NOMO-1 (cell line): Measurements from ENCODE around the gene SH3BP5L.
"Not testable (repeated sequence)": the region's sequence is repeated elsewhere in the genome, so short reads cannot be mapped to it uniquely, and the experiment has no call there.

Source experiments
- DNase-seq, 2 experiments: peaks; one replicate each; lab custom pipeline; 2025; ENCODE audit not compliant: unreplicated experiment in 2 of 2; lab: John Stamatoyannopoulos, UW

SH3BP5L gene

DNA sequence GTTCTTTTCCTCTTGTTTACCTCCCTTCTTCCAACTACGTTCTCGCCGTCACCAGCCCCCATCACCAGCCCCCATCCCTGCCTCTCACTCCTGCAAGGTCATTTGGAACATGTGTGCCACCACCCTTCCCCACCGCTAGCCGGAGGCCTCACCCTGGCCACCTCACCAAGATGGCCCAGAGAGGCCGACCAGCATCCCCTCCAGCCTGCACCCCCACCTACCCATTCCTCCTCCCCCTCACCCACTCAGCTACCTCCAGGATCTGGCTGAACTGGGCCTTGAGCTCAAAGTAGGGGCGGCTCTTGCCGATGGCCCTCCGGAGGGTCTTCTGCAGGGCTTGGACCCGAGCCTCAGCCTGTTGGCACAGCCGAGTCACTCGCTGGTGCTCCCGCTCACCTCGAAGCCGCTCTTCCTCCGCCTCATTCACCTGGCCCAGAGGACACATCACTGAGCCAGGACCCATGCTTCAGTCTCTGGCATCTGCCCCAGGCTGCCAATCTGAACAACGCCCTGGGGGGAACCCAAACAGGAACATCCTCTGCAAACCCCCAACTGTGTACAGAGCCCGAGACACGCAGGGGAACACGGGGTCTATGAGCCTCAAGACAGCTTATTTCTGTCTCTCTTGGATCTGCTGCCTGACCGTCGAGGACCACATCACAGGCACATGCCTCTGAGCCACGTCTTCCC is 12.8 kb downstream of the SH3BP5L start:
- DNase-seq = no peak

GRCh38 chr1:248811514-248812490 is 13.9 kb downstream of the SH3BP5L start:
- no peak for DNase-seq

DNA sequence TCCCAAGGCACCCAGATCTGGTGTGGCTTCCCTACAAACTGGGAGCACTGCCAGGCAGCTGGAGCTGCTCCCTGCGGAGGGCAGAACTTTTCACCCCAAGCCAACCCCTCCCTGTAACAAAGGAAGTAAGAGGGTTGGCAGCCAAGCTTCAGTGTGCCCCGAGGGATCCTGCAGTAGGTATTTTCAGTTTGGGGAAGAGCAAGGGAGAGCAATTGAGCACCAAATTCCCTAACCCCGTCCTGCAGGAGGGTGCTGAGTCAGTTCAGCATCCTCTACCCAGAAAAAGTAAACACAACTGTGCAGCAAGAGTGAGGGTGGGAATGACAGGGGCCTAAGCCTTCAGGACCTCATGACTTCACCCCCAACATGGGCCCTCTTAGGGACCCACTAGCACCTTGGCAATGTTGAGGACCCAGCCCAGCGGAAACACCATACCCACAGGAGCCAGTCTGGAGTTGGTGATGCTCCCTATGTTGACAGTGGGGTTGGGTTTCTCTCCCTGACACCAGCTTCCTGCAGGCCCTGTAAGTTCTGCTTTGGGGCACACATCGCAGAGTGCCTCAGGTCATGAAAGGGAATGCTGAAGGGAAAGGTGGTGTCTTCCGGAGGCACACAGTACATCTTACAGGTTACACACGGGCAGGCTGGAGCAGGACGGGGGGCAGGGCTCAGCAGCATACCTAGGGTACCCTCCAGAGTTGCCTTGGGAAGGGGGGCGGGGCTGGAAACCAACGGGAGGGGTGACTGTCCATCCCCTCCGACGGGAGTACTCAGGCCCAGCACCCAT is 14.8 kb downstream of the SH3BP5L start:
- no peak for DNase-seq

DNA sequence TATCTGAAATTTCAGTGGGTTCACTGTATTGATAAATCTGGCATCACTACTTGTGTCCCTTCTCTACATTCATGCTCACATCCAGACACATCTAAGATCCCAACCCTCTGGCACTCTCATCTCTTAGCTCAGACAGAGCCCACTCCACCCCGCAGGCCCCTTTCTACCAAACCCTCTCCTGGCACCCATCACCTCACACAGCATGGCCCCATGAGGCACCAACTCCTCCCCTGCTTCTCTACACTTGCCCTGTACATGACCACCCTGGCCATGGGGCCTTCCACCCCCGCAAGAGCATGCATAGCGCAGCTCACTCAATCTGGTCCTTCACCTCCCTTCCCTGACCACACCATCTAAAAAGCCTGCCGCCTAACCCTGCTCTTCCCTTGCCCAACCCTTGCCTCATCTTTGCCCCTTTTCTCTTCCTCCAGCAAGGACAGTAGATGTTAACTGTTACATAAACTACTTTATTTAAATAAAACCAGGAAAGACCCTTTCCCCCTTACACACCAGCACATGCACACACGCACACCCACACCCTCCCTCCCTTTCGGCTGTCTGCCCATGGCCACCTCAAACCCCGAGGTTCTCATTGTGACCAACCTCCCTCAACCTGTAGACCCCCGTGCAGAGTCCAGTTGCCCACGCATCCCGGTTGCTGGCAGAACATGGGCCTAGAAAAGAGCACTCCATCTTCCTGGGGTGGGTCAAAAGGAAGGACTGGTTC is 15.6 kb downstream of the SH3BP5L start:
- no peak for DNase-seq

- DNase-seq = no peak
Observed at GRCh38 chr1:248808876-248809275, 16.8 kb downstream of the SH3BP5L start.

DNA sequence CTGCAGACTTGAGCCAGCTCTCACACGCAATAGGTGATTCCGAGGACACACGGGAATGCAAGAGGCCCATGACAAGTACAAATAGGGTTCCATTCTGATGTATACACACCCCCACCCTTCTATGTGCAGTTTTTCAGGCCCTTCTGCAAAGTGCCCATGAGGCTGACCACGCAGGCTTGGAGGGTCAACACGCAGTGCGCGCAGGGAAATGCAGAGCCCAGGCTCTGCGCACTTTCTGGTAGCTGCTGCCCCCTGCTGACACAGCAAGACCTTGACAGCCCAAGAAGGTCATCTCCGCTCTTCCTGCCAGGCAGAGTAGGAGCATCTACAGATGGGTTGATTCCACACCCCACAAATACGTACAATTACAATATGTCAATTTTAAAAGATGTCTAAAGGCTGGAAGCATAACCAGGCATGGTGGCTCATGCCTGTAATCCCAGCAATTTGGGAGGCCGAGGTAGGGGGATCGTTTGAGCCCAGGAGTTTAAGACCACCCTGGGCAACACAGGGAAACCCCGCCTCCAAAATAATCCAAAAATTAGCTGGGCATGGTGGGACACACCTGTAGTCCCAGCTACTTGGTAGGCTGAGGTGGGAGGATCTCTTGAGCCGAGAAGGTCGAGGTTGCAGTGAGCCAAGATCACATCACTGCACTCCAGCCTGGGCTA is 18.5 kb downstream of the SH3BP5L start:
- DNase-seq = peak; percentile 65 to 73

DNA sequence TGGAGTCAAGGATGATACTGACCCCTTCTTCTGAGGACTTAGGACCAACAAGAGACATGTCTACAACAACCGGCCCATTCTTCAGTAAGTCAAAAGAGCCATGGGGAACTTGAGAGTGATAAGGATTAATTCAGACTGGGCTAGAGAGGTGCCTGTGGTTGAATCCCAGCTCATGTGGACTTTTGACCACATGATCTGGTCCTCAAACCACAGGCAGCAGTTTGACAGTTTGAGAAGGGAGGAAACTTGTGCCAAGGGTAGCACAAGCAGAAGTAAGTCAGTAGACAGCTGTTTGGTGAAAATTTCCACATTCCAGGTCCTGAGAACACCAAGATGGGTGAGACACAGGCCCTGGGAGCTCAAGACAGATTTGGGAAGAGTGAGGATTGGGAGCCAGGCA is 19.8 kb downstream of the SH3BP5L start:
- DNase-seq = peak; percentile 87 to 94

DNA sequence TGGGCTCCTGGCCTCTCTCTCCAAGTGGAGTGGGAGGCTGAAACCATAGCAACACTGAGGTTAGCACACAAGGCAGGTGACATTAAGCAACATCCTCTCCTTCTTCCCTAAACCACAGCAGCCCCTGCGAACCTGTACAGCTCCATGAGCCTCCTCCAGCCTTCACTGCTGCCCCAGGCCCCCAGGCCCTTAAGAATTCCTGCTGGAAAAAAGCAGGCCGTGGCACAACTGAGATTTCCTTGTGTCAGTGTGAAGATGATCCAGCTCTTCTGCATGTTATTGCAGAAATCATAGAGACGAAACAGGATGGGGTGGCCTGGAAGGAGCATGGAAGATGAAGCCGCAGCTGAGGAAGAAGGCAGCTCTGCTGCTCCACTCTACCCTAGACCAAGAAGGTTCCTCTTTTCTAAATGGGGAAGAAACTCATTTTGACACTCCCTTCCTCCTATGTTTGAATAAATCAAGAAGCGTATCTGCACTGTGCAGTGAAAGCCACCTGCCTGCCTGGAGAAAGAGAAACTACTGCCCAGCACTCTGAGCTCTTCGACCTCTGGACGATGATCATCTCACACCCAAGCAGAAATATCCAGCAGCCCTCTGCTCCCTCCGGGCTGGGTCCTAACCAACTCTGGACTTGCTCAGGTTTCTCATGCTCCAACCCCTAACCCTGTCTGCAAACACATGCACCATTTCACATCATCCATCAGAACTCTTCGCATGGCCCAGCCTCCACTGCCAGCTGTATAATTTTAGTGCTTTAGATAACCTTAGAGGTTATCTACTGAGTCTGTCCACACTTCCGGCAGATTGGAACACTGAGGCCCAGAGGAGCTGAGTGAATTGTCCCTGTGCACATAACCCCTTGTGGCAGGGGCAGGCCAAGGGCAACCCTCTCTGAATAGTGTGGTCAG is 20.7 kb downstream of the SH3BP5L start:
- peak; percentile 81 to 98 for DNase-seq

- not testable (repeated sequence) for DNase-seq
Observed at GRCh38 chr1:248803501-248803900, 22.2 kb downstream of the SH3BP5L start.

- DNase-seq = no peak
Observed at GRCh38 chr1:248802454-248802853, 23.3 kb downstream of the SH3BP5L start.

- no peak for DNase-seq
Observed at GRCh38 chr1:248800459-248800858, 25.3 kb downstream of the SH3BP5L start.

GRCh38 chr1:248798791-248799190 is 26.9 kb downstream of the SH3BP5L start:
- peak in 1 of 2 experiments; percentile 3 for DNase-seq

- not testable (repeated sequence) for DNase-seq
Observed at GRCh38 chr1:248794663-248795062, 31.1 kb downstream of the SH3BP5L start.

DNA sequence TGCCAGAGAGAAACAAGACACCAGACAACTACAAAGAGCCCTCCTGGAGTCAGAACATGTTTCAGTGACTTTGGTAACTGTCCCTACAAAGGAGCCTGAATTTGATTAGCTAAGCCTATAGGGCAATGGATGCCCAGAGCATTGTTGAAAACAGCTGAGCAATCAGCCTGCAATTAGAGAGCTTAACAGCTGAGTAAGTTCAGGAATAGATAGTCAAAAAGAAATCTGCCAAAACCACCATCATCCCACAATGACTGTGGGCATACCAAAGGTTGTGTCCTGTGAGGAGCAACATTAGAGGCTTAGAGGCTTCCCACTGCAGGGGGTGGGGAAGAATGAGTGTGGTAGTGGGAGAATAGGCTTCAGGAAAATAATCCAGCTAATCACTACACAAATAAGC is 32.1 kb downstream of the SH3BP5L start:
- DNase-seq = no peak

DNA sequence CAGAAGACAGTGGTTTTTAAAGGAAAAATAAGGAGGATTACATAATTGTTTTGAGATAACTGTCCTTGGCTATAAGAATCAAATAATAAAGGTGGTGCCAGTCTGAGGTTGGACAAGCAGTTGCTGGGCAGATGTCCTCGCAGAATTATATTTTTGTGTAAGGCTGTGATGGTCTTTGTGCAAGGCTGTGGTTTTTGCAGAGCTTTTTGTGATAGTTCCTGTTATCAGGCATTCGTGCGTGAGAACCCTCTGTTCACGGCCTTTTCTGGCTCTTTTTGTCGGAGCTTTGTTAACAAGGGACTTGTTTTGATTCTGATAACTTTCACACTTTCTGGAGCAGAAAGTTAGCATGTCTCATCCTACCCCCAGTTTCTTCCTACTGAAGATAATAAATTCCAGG is 33.4 kb downstream of the SH3BP5L start:
- DNase-seq = peak; percentile 78 to 83

- DNase-seq = no peak
Observed at GRCh38 chr1:248791010-248791409, 34.7 kb downstream of the SH3BP5L start.

GRCh38 chr1:248790456-248790855 is 35.3 kb downstream of the SH3BP5L start:
- DNase-seq = no peak

DNA sequence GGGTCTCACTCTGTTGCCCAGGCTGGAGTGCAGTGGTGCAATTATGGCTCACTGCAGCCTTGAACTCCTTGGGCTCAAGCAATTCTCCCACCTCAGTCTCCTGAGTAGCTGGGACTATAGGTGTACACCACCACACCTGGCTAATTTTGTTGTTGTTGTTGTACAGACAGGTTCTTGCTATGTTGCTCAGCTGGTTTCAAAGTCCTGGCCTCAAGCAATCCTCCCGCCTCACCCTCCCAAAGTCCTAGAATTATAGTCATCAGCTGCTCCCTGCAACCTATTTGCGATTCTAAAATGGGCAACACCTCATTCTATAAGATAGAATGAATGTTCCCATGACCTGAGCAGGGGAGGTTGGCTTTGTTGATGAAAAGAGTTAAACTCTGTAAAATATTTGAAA is 36.4 kb downstream of the SH3BP5L start:
- not testable (repeated sequence) for DNase-seq

DNA sequence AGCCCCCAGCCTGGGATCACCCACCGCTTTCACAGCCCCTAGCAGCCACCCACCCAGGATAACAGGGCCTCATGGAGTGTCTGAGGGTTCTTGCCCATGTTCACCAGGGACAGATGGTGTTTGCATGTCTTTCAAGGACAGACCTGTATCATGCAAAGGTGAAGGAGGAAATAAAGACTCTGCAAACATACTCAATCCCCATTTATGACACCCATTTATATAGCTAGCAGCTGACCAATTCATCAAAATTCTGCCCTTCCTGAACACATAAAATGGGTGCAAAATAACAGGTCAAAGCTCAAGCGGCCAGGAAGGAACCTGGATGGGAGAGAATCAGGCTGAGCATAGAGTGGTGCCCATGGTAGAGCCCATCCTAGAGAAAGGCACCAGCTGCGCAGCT is 37.4 kb downstream of the SH3BP5L start:
- DNase-seq = no peak
